AG04449 (cell line): ENCODE results near the gene SPTBN4.
A peak's percentile ranks its signal among the peaks of the same experiment; 100 is the strongest.

Experiments
- CTCF ChIA-PET: fragments of 350-600 bp; formaldehyde crosslinking; extraction: SDS; loops from one replicate; lab custom pipeline; 2021; ENCODE audit warnings: antibody characterized with exemption; lab: Yijun Ruan, JAX
- POLR2A ChIA-PET: fragments of 400-600, 350-600 bp; formaldehyde crosslinking; extraction: SDS; loops from one replicate; lab custom pipeline; 2020; ENCODE audit warnings: antibody characterized with exemption, inconsistent platforms; lab: Yijun Ruan, JAX
- DNase-seq: peaks from one replicate; pipeline ENCODE4 v3.0.0-alpha.2; 2010; ENCODE audit warnings: low read depth, low spot score
- H3K4me3 ChIP-seq: 2 replicates; pipeline ENCODE4 v1.5.1; 2011; ENCODE audit warnings: low read depth, mild to moderate bottlenecking, control low read depth, low read length
- CTCF ChIP-seq: IDR thresholded peaks from one replicate; pipeline ENCODE4 v1.5.1; 2011; ENCODE audit warnings: mild to moderate bottlenecking, moderate library complexity, low read length, control low read depth, inconsistent platforms; ENCODE audit not compliant: insufficient read depth; ENCODE audit errors: missing control alignments

SPTBN4 gene

DNA sequence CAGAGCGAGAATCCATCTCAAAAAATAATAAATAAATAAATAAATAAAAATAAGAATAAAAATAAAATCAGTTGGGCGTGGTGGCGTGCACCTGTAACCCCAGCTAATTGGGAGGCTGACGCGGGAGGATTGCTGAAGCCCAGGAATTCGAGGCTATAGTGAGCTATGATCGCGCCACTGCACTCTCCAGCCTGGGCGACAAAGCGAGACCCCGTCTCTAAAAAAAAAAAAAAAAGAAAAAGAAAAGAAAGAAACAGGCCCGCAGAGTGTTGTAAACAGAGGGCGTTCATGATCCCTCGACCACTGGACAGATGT, 46.4 kb upstream of the SPTBN4 start:
- ChIA-PET POLR2A (interaction anchor here (0.7 to 1.9 kb wide), 10 partner anchors 9 to 213 kb away, joined by 3 to 9 read pairs (median 4); partner anchors contain the start of genes BLVRB and SERTAD3), CTCF (interaction anchor here (0.8 to 5.0 kb wide), 24 partner anchors 9 to 214 kb away, joined by 3 to 62 read pairs (median 5); partner anchors contain the start of genes BLVRB and SERTAD3)
- no peak for DNase-seq
- no peak for TF ChIP-seq CTCF
- H3K4me3 ChIP-seq = peak overlapping the region; percentile 68

GRCh38 chr19:40420766-40421765, 45.7 kb upstream of the SPTBN4 start:
- ChIA-PET POLR2A (interaction anchor here (0.7 to 1.9 kb wide), 10 partner anchors 10 to 213 kb away, joined by 3 to 9 read pairs (median 4); partner anchors contain the start of genes BLVRB and SERTAD3), CTCF (interaction anchor here (0.6 to 5.0 kb wide), 24 partner anchors 9 to 214 kb away, joined by 3 to 62 read pairs (median 5); partner anchors contain the start of genes BLVRB and SERTAD3)
- peak; percentile 97 for TF ChIP-seq CTCF
- peak overlapping the region; percentile 68 for H3K4me3 ChIP-seq
- DNase-seq = peak; percentile 45

DNA sequence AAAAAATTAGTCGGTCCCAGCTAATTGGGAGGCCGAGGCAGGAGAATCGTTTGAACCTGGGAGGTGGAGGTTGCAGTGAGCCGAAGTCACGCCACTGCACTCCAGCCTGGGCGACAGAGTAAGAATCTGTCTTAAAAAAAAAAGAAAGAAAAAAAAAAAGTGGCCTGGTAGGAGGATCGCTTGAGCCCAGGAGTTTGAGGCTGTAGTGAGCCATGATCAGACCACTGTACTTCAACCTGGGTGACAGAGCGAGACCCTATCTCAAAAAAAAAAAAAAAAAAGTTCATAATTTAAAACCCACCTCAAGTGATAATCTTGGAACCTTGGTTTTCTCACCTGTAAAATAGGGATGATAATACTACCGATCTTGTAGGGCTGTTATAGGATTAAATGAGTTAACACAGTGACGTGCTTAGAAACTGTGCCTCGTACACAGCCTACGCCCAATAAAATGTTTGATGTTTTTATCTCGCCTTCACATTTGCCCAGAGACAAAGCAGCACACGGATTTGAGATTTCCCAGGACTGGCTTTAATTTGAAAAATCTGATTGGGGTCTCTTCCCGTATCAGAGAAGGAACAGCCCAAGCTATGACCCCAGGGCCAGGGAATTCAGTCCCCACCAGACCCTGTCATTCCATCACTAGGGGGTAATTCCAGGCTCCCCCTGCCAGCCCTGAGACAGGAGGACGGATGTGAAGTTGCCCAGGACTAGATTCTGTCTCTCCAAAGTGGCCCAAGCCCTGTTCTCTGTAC, 44.6 kb upstream of the SPTBN4 start:
- H3K4me3 ChIP-seq = no peak overlapping the region
- no peak for DNase-seq
- CTCF ChIA-PET = interaction anchor here (1.1 to 5.0 kb wide), 5 partner anchors 10 to 212 kb away, joined by 3 to 62 read pairs (median 20); partner anchors contain the start of genes BLVRB and SERTAD3
- POLR2A ChIA-PET = interaction anchor here (1.0 kb wide), 1 partner anchor 74 kb away, joined by 3 read pairs; the partner anchor contains the start of genes C19orf47 and PLD3
- TF ChIP-seq CTCF = no peak

DNA sequence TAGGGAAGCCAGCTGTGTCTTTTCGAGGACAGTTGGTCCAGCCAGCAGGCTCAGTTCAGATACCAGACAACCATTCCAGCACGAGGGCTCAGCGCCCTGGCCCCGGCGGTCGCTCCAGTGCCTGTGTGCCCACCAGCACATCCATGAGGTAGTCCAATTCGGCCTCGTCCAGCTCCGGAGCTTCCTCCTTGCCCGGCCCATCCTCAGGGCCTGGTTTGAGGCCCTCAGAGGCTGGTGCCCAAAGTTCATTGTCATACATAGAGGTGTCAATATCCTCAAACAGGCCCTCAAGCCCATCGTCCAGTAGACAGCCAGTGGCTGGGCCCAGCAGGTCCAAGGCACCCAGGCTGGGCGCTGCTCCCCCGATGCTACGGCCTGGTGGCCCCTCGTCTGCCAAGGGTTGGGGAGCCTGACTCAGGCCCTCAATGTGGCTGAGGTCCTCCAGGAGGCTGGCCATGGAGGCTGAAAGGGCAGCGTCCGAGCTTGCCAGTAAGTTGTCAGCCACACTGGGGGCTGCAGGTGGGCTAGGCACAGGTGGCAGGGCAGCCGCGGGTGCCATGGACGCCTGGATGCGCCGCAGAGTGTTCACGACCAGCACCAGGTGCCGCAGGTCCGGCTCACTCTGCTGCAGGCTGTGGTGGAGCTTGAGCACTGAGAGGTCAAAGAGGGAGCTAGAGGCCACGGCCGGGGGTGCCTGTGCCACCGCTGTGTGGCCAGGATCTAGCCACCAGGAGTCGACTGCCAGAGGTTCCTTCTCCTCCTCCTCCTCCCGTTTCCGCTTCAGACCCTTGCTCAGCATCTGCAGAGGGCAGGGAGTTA, 43.8 kb upstream of the SPTBN4 start:
- POLR2A ChIA-PET = interaction anchor here (0.8 to 1.0 kb wide), 3 partner anchors 20 to 75 kb away, joined by 3 read pairs; partner anchors contain the start of genes C19orf47 and PLD3
- CTCF ChIA-PET = interaction anchor here (1.1 to 5.0 kb wide), 4 partner anchors 11 to 212 kb away, joined by 3 to 30 read pairs (median 8); partner anchors contain the start of gene BLVRB
- no peak overlapping the region for H3K4me3 ChIP-seq
- DNase-seq = no peak
- TF ChIP-seq CTCF = no peak

- ChIA-PET POLR2A (interaction anchor here (0.9 to 1.3 kb wide), 2 partner anchors 9 to 20 kb away, joined by 3 to 7 read pairs; no protein-coding TSS in a partner anchor), CTCF (interaction anchor here (1.0 to 5.0 kb wide), 8 partner anchors 8 to 211 kb away, joined by 3 to 30 read pairs (median 4); partner anchors contain the start of gene BLVRB)
- TF ChIP-seq CTCF = no peak
- DNase-seq = no peak
- H3K4me3 ChIP-seq = peak overlapping the region; percentile 90
Observed at GRCh38 chr19:40423938-40424337, 42.9 kb upstream of the SPTBN4 start.
